Caco-2 (cell line): ENCODE results near the gene GALNT1. TPM values are rescaled to one million over a fixed set of nuclear protein-coding genes. Genes with fewer than 3 reads are reported as not detected.

ENCODE experiments used
- BruUV-seq: library from RNA; stranded (reverse); fragments of 400-500 nt; replicated peaks from 2 replicates; lab custom pipeline; 2021; lab: Mats Ljungman, UMichigan
- CTCF ChIA-PET: fragments of 300-600 bp; sonication (Branson Sonifier 250); formaldehyde crosslinking; loops from one replicate; lab custom pipeline; 2022; ENCODE audit warnings: antibody characterized with exemption; lab: Charles Lee
- POLR2A ChIA-PET: fragments of 300-600 bp; sonication (Branson Sonifier 250); formaldehyde crosslinking; loops from one replicate; lab custom pipeline; 2022; ENCODE audit warnings: antibody characterized with exemption; lab: Charles Lee
- DNase-seq, 2 experiments: peaks; one replicate each; pipeline versions ENCODE4 v3.0.0 to v3.0.0-alpha.2; 2020 to 2022
- H3K27me3 ChIP-seq: replicated peaks from 2 replicates; pipeline ENCODE4 v1.6.0; 2011; ENCODE audit warnings: low read length; ENCODE audit not compliant: control insufficient read depth, insufficient read depth
- H3K36me3 ChIP-seq: 2 replicates; pipeline ENCODE4 v1.5.1; 2011; ENCODE audit warnings: low read length; ENCODE audit not compliant: control insufficient read depth, insufficient read depth
- H3K4me1 ChIP-seq: fragments of 250-450 bp; sonication (Bioruptor Pico); 2 replicates; pipeline ENCODE4 v1.5.1; 2020; ENCODE audit warnings: mild to moderate bottlenecking
- H3K4me3 ChIP-seq: 2 replicates; pipeline ENCODE4 v1.5.1; 2011; ENCODE audit warnings: low read depth, mild to moderate bottlenecking, control low read depth, low read length
- H3K9me3 ChIP-seq: fragments of 250-450 bp; sonication (Bioruptor Pico); 2 replicates; pipeline ENCODE4 v1.5.1; 2020; ENCODE audit warnings: mild to moderate bottlenecking, moderate library complexity
- H3K27ac Mint-ChIP-seq: one replicate; pipeline ENCODE4 v1.8.0; 2022; ENCODE audit warnings: mixed read lengths; ENCODE audit not compliant: unreplicated experiment
- H3K27me3 Mint-ChIP-seq: one replicate; pipeline ENCODE4 v1.8.0; 2022; ENCODE audit warnings: mixed read lengths; ENCODE audit not compliant: insufficient read depth, unreplicated experiment
- H3K36me3 Mint-ChIP-seq: one replicate; pipeline ENCODE4 v1.8.0; 2022; ENCODE audit warnings: mild to moderate bottlenecking, mixed read lengths; ENCODE audit not compliant: insufficient read depth, unreplicated experiment
- H3K4me1 Mint-ChIP-seq: one replicate; pipeline ENCODE4 v1.8.0; 2022; ENCODE audit warnings: low read depth, mixed read lengths; ENCODE audit not compliant: unreplicated experiment
- H3K4me3 Mint-ChIP-seq: one replicate; pipeline ENCODE4 v1.8.0; 2022; ENCODE audit warnings: mild to moderate bottlenecking, moderate library complexity, mixed read lengths; ENCODE audit not compliant: unreplicated experiment
- H3K9me3 Mint-ChIP-seq: one replicate; pipeline ENCODE4 v1.8.0; 2022; ENCODE audit warnings: mixed read lengths; ENCODE audit not compliant: unreplicated experiment
- CTCF ChIP-seq, 2 experiments: fragments of 200-600 bp in 1 of 2; IDR thresholded peaks; 1 replicate in 1 of 2; 2 replicates in 1 of 2; pipeline versions ENCODE4 v1.5.1 to v1.8.0; 2011 to 2022; ENCODE audit warnings: antibody characterized with exemption in 1 of 2, control low read depth in 1 of 2, inconsistent platforms in 1 of 2, low read depth in 1 of 2, low read length in 1 of 2, mild to moderate bottlenecking in 1 of 2, moderate library complexity in 1 of 2; ENCODE audit not compliant: insufficient read depth in 1 of 2, severe bottlenecking in 1 of 2, unreplicated experiment in 1 of 2
- intact Hi-C: fragments of 100-400 bp; cut with micrococcal nuclease; formaldehyde crosslinking; loops from one replicate; pipeline ENCODE4 v1.10.0; 2022; ENCODE audit not compliant: unreplicated experiment
- total RNA-seq: library from RNA; stranded (reverse); gene quantifications from 2 replicates; pipeline ENCODE4 v1.2.3, GENCODE V29; 2022

The GALNT1 gene
- total RNA-seq, 1 experiment from 2014 or later, result 53.6 TPM

GRCh38 chr18:35745814-35746213 lies 164.3 kb downstream of the GALNT1 start:
- ChIA-PET POLR2A (no interaction called here), CTCF (no interaction called here)
- H3K36me3 Mint-ChIP-seq, result no peaks in the 10 kb centered on the region
- no peaks in the 10 kb centered on the region for H3K36me3 ChIP-seq
- BruUV-seq, result no TSS peak
- no peak for TF ChIP-seq CTCF (IDR thresholded peaks at IDR 0.05; ENCODE audit: insufficient read depth in 1 of 2, low read depth in 1 of 2, low read length in 1 of 2, severe bottlenecking in 1 of 2, unreplicated experiment in 1 of 2)
- peaks cover 10% of the 10 kb centered on the region for H3K9me3 Mint-ChIP-seq
- H3K27me3 ChIP-seq, result no peaks in the 10 kb centered on the region
- H3K4me1 Mint-ChIP-seq, result no peaks in the 10 kb centered on the region
- no peak for DNase-seq
- no peak overlapping the region for H3K27ac Mint-ChIP-seq
- no peak overlapping the region for H3K4me3 ChIP-seq
- H3K27me3 Mint-ChIP-seq, result no peaks in the 10 kb centered on the region
- no peak overlapping the region for H3K4me3 Mint-ChIP-seq
- H3K4me1 ChIP-seq, result no peaks in the 10 kb centered on the region
- intact Hi-C loops, result no loop called here
- no peaks in the 10 kb centered on the region for H3K9me3 ChIP-seq

- ChIA-PET POLR2A (no interaction called here), CTCF (no interaction called here)
- intact Hi-C loops, result no loop called here
- no peak overlapping the region for H3K4me3 ChIP-seq
- H3K27me3 ChIP-seq, result no peaks in the 10 kb centered on the region
- H3K4me3 Mint-ChIP-seq, result no peak overlapping the region
- H3K36me3 ChIP-seq, result no peaks in the 10 kb centered on the region
- no peaks in the 10 kb centered on the region for H3K9me3 ChIP-seq
- no peaks in the 10 kb centered on the region for H3K36me3 Mint-ChIP-seq
- no peaks in the 10 kb centered on the region for H3K4me1 Mint-ChIP-seq
- H3K9me3 Mint-ChIP-seq, result peaks cover 10% of the 10 kb centered on the region
- no peak overlapping the region for H3K27ac Mint-ChIP-seq
- no peak for DNase-seq
- no TSS peak for BruUV-seq
- no peaks in the 10 kb centered on the region for H3K27me3 Mint-ChIP-seq
- H3K4me1 ChIP-seq, result no peaks in the 10 kb centered on the region
- TF ChIP-seq CTCF (IDR thresholded peaks at IDR 0.05; ENCODE audit: insufficient read depth in 1 of 2, low read depth in 1 of 2, low read length in 1 of 2, severe bottlenecking in 1 of 2, unreplicated experiment in 1 of 2), result no peak
Measured at GRCh38 chr18:35746826-35747339, 165.3 kb downstream of the GALNT1 start.

GRCh38 chr18:35747894-35748472 lies 166.4 kb downstream of the GALNT1 start:
- Mint-ChIP-seq H3K4me3 (no peak overlapping the region), H3K36me3 (no peaks in the 10 kb centered on the region), H3K27ac (no peak overlapping the region), H3K27me3 (no peaks in the 10 kb centered on the region), H3K9me3 (peaks cover 10% of the 10 kb centered on the region), H3K4me1 (no peaks in the 10 kb centered on the region)
- CTCF ChIA-PET, result no interaction called here
- POLR2A ChIA-PET, result no interaction called here
- Histone ChIP-seq H3K4me3 (no peak overlapping the region), H3K36me3 (no peaks in the 10 kb centered on the region), H3K27me3 (no peaks in the 10 kb centered on the region), H3K9me3 (no peaks in the 10 kb centered on the region), H3K4me1 (no peaks in the 10 kb centered on the region)
- no peak for TF ChIP-seq CTCF (IDR thresholded peaks at IDR 0.05; ENCODE audit: insufficient read depth in 1 of 2, low read depth in 1 of 2, low read length in 1 of 2, severe bottlenecking in 1 of 2, unreplicated experiment in 1 of 2)
- no peak for DNase-seq
- intact Hi-C loops, result no loop called here
- no TSS peak for BruUV-seq
